ENCODE measurements around the gene TIMD4.

The TIMD4 gene

DNA sequence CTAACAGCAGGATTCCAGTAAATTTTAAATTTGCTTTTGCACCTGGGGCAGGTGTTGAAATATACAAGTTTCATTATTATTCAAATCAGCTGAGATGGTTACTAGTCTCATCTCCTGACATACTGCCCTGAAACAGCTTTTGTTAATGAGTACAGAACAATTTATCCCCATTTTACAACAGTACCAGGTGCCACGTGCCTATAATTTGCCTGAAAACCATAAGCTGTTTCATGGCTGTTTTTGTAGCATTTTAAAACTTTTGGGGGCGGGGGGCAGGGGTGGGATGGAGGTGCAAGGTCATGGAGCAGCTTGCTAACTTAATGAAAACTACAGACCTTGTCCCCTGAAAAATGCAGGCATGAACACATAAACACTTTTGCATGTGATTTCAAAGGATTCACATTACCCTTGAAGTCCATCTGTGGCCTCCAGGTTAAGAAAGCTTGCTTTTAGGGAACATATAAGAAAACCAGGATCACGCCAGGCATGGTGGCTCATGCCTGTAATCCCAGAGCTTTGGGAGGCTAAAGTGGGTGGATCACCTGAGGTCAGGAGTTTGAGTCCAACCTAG lies 42.1 kb downstream of the TIMD4 start:
- DNase-seq: no peak

DNA sequence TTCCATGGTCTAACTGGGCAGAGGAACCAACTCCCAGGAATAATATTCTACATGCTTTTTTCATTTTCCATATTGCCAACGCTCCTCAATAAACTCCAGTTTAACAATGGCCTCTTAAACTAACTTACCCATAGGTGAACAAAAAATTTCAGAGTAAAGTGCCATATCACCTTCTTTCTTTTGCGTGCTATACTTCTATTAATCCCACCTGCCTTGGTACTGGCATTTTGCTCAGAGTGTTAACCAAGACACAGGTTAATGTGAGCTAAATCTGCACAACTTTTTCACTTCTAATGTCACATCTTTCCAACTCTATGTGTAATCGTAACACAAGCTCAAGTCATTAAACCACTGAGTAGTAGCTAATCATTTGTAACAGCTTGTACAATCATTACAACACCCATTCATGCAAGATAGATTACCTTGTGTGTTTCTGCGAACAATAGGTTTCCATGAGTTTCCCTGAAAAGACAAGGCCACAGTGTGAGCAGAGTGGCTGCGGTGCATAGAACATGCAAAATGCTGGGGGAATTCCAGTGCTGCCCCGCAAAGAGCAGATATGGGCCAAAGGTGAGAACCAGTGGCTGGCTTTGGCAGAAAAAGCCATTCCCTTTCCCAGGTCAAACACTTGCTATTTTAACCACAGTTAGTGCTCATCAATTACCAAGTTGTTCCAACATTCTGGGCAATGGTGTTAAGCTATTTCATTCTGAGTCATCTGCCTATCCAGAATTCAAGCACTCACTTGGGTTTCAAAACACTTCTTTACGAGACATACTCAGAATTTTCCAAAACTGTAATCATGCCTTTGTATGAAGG lies 42.8 kb downstream of the TIMD4 start:
- DNase-seq: peak; percentile 21

DNA sequence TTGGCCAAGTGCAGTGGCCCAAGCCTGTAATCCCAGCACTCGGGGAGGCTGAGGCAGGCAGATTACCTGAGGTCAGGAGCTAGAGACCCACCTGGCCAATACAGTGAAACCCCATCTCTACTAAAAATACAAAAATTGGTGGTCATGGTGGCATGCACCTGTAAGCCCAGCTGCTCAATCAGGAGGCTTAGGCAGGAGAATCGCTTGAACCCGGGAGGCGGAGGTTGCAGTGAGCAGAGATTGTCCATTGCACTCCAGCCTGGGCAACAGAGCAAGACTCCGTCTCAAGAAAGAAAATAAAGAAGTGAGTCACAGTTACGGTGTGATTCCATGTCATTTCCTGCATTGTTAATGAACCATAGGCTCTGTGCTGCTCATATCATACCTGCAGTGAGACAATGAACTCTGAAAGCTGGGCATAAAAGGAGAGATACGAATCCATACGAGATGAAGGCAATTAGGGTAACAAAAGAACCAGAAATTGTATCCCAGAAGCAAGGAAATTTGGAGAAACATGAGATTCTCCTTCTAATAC lies 44.6 kb downstream of the TIMD4 start:
- no peak for DNase-seq

DNA sequence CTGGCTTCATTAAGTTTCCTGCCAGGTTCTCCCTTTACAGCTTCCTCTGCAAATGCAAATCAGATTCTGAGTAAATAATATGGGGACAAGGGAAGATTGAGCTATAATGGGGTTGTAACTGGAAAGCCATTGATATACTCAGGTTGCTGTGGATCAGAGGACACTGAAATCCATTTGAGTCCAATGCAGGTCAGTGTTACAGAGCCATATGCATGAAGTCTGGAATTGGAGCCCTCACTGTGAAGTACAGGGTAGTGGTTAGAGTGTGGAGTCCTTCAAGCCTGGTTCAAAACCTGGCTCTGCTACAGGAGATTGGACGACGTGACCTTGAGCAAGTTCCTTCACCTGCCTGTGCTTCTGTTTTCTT lies 48.7 kb downstream of the TIMD4 start:
- no peak for DNase-seq

DNA sequence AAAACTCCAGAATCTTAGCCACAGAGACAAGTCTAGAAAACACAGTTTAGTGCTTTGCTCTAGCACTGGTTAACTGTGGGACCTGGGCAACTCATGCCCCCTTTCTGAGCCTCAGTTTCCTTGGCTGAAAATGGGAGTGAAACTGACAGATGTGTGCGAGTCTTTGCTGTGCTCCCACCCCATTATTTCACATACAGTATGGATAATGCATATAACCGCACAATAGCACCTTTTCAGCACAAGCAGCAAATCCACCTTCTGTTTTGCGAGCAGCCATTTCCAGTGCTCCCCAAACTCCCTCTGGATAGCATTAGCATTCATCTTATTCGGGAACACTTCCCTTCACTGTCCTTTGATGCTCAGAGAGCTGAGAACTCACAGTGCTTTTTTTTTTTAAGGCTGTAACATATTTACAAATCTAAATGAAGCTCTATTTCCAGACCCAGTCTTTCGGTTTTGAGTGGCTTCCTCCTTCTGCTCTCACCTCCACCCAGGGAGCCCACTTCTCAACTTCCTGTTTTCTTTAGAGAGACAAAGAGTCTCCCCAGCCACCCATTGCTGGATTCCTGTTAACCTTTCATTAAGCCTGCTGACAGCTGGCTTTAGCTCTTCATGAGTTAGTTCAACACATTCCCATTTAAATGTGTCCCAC lies 49.2 kb downstream of the TIMD4 start:
- DNase-seq: peak; percentile 51

DNA sequence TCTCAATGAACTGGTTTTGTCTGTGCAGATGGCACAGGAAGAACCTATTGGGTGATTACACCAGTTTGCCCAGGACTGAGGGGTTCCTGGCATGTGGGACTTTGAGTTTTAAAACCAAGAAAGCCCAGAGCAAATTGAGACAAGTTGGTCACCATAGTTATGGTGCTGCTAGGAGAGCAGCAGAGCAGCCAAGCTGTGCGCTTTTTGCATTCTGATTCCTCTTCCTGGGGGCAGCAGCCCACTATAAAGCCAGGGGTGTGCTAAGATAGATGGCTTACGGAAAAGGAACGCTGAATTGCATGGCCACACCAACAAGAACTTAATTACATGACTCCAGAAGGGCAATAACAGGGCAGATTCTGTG lies 49.7 kb downstream of the TIMD4 start:
- DNase-seq: no peak

DNA sequence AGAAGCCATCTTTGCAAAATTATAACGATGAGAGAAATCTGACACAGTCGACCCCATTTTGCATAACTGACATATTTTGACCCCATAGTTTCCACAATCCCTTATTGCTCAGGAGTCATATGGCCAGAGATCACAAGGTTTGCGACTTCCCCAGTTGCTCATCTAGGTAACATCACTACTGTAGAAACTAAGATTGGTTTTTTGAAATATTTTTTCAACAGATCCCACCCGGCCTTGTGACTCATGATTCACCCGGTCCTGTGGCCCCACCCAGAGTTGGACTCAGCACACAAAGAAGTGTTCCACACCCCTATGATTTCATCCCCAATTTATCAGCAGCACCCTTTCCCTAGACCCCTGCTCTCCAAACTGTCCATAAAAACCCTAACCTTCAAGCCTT lies 50.2 kb downstream of the TIMD4 start:
- DNase-seq: no peak

DNA sequence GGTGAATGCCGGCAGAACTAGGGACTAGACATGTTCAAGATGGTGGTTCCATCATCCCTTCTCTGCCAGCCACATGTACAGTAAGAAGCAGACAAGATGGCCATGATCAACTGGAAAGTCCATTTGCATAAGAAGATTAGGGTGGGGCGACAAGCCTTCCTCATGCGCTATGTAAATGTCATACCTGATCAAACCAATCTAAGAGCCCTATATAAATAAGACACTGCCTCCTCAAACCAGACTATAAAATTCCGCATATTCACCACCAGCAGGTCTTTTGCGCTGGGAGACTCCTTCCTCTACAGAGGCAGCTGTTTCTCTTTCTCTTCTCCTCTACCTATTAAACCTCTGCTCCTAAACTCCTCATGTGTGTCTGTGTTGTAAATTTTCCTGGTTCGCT lies 53.8 kb downstream of the TIMD4 start:
- no peak for DNase-seq

DNA sequence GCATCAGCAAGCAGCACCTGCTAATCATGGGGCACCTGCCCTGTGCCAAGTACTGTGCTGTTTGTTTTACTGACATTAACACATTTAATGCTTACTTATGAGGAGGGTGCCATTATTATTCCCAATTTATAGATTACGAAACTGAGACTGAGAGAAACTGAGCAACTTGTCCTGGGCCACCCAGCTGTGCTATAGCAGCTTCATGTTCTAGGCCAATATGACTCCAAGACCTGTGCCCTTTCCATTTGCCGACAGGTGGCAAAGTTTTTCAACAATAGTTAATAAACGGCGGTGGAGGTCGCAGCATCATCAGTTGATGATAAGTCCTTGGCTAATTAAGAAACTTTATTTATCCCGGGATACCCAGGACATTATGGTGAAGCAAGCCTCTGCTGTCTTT lies 55.4 kb downstream of the TIMD4 start:
- DNase-seq: no peak

DNA sequence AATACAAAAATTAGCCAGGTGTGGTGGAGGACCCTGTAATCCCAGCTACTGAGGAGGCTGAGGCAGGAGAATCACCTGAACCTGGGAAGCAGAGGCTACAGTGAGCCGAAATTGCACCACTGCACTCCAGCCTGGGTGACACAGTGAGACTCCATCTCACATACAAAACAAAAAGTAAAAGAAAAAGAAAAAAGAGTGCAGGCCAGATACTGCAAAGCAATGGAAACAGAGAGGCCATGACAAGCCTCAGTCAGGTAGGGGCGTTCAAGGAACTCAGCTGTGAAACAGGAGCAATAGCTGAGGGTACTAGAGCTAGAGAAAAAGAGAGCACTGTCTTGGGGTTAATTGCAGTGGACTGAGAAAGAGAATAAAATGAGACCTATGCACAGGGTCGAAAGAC lies 56.2 kb downstream of the TIMD4 start:
- DNase-seq: no peak

DNA sequence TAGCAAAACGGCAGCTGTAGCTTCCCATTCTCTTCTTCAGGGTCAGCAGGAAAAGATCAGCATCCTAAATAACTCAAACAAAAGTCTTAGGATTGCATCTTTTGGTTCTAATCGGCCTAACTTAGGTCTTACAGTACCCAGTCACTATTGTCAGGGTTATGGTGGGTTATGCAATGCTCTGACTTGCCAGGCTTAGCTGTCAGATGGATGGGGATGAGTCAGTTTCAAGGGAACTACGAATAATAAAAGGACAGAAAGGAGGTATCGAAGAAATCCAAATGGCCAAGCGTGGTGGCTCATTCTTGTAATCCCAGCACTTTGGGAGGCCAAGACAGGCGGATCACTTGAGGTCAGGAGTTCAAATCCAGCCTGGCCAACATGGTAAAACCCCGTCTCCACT lies 66.5 kb downstream of the TIMD4 start:
- DNase-seq: no peak

DNA sequence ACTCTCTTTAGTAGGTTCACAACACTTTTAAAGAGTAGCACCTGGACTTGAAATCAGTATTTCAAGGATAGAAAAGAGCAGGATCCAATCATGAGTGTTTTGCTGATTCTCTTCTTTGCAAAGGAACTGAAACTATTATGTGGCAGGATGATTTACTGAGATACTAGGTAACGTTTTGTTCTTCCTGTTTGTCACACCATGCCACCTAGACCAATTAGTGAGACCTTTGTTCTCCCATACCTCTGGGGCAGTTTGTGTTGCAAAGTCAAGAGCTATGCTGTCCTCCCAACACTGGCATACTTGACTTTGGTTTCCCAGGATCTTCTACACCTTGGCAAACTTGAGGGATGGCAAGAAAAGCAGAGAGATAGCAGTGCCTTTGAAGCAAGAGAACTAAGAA lies 69.5 kb downstream of the TIMD4 start:
- no peak for DNase-seq

DNA sequence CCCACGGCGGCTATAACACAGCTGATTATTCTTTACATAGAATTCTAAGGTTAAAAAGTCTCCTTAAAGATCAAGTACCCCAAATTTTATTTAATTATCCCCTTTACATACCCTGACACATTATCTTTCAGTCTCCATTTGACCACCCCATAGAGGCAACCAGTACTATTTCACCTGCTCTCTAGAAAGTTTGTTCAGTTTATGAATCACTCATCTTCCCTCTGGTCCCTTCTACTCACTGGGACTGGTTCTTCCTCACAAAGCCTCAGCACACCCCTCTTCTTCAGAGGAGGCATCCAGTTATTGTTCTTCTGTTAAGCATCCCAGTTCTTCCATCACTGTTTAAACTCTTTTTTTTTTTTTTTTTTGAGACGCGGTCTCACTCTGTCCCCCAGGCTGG lies 70.2 kb downstream of the TIMD4 start:
- no peak for DNase-seq

DNA sequence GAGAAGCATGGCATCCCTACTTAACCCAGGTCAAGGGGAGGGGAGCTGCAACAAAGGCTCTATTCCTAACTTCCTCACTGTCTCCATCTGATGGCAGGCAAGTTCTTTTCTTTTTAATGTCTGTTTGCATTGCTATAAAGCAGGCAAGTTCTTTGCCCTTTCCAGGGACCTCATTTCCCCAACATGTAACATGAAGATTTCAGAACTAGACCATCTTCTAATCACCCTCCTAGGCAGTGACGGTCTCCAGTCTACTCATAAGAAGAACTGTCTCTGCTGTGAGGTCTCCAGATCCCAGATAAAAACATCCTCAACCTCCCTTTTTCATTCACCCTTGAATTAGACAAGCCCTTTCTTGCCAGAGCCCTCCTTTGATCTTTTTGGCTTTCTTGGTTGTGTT lies 70.8 kb downstream of the TIMD4 start:
- peak; percentile 16 for DNase-seq

DNA sequence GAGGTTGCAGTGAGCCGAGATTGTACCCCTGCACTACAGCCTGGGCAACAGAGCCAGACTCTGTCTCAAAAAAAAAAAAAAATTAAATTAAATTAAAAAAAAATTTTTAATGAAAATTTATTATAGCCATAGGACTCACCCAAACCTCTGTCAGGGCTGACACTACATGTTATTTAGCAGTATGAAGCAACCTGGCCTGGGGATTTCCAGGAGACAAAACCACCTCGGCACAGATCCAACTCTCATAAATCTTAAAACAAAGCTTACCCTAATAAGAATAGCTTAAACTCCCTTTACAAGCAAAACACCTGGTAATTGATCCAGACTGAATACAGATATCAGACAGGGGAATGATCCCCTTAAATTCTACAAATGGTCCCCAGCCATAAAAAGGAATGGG lies 74.5 kb downstream of the TIMD4 start:
- DNase-seq: no peak

DNA sequence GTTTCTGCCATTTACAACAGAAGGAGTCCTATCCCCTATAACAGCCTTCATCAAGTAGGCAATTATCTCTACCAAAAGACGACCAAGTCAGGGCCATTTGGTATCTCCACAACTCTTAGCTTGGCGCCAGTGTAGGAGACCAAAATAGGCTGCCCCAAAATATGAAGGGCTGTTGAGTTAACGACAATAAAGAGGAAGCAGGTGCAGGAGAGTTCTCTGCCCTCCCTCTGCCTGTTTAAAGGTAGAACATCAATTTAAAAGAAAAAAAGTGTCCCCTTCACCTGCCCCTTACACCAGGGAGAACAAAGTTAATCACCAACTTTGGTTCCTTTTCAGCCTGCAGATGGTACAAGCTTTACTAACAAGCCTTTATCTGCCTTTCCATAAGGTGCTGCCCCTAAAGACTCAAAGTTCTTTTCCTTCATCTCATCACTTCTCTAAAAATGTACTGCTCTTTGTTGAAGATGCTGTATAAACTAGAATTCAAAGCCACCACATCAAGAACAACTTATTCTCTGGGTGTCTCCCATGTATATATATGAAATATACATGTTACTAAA lies 79.6 kb downstream of the TIMD4 start:
- no peak for DNase-seq

DNA sequence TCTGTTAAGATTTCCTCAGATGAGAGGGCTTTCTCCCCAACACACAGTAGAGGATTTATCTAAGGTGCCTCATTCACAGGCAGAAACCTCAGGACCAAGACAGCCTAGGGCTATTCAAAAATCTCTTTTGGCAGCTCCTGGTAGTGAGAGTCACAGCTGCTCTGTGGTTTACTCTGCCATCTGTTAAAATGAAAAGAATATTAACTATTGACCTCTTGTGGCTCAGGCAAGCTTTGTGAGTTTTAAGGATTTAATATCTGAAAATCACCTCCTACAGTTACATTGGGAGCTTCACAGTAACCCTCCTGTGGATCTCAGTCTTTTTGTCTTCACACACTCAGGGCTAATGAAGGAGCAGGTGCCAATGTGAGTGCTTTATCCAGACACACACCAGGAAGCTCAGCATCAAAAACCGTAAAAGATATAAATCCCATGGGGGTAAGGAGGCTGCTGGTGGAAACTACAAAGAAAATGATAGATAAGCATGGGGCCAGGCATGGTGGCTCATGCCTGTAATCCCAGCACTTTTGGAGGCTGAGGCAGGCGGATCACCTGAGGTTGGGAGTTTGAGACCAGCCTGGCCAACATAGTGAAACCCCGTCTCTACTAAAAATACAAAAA lies 83.3 kb downstream of the TIMD4 start:
- no peak for DNase-seq

DNA sequence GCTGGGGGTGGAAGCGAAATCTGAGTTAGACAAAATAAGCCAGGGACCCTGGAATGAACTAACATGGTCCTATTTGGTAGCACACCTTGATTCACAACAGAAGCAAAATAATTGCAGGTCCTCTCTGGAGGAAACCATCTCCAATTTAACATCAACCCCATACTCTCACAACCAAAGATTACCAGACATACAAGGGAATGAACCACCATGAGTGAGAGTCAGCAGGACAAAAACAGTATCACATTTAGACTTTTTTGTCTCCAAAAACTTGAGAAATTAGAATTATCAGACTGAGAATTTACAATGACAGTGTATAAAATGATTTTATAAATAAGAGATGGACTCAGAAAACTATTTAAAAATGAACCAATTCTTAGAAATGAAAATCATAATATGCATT lies 91.8 kb downstream of the TIMD4 start:
- no peak for DNase-seq

DNA sequence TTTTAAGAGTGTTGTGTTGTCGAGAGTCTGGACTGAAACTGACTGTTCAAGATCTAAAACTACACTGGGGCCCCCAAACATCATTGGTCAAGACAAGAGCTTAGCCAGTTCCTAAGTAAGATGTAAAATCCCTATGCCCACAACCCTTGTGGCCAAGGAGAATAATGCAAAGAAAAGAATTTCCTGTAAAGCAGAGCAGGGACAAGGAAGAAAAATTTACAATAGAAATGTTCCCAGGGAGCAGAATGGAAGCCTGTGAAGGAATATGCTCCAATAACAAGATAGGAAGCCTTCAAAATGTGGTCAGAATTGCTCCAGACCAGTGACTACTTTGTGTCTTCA lies 92.6 kb downstream of the TIMD4 start:
- no peak for DNase-seq

All from CD4-positive, alpha-beta T cell treated with Interleukin-12 subunit alpha and Interleukin-12 subunit beta, for 1 hour (primary cell).